Esophagus mucosa (tissue), 1 donor: ENCODE data around the gene SLC25A44. TPM values are rescaled to one million over a fixed set of nuclear protein-coding genes. Genes with fewer than 3 reads are reported as not detected.
"Not testable (repeated sequence)": the region's sequence is repeated elsewhere in the genome, so short reads cannot be mapped to it uniquely, and the experiment has no call there.

Experiments
- ATAC-seq: fragments of 200-7000 bp; cut with Tn5 transposase; one replicate; pipeline ENCODE4 v1.9.1; 2020
- total RNA-seq: library from RNA; stranded (reverse); gene quantifications from one replicate; pipeline ENCODE4 v1.2.4, GENCODE V29; 2023
- donor health status: DM: yes; HTN: yes; CAD: no.

SLC25A44 gene
- total RNA-seq, 1 donor from 2014 or later, result 12.7 TPM

- ATAC-seq, result no peak
Measured at GRCh38 chr1:156211243-156211642, 17.3 kb downstream of the SLC25A44 start.

GRCh38 chr1:156212130-156212529 lies 18.2 kb downstream of the SLC25A44 start:
- no peak for ATAC-seq

- peak; percentile 94 for ATAC-seq
Measured at GRCh38 chr1:156212833-156213643, 19.1 kb downstream of the SLC25A44 start, which contains the start of gene PMF1. Gene PMF1 (plus strand): TSS chr1:156213007. CDS start chr1:156213016, 9 bp downstream.

DNA sequence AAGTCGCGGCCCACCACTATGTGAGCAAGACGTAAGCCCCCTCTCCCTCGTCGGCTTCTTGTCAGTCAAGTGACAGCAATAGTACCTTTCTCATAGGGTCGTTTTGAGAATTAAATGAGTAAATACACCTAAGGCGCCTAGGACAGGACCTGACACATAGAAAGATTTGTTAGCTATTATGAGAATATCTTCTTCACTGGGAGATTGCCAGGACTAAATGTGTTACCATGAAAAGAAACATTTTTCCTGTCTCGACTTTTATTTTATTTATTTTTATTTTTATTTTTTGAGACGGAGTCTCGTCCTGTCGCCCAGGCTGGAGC lies 19.7 kb downstream of the SLC25A44 start:
- no peak for ATAC-seq

DNA sequence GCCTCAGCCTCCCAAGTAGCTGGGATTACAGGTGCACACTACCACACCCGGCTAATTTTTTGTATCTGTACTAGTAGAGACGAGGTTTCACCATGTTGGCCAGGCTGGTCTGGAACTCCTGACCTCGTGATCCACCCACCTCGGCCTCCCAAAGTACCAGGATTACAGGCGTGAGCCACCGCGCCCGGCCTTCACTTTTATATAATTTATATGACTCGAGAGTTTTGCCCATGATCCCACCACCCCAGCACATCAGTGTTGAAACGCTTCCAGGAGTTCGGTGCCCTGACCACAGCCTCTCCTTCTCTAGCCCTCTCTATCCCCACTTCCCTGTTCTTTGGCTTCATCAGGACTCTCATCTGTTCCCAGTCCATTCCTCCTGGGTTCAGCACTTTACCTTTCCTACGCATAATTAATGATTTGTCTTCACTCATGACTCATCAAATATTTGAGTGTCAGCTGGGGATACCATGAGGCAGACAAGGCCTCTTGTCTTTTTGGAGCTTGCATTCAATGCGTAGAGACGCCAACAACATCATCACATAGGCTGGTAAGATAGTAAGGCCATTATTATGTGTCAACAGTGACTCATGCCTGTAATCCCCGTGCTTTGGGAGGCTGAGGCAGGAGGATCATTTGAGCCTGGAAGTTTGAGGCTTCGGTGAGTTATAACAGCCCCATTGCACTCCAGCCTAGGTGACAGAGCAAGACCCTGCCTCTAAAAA lies 20.3 kb downstream of the SLC25A44 start:
- ATAC-seq, result peak; percentile 67

- ATAC-seq, result not testable (repeated sequence)
Measured at GRCh38 chr1:156216361-156217086, 22.6 kb downstream of the SLC25A44 start.

- ATAC-seq, result peak; percentile 23
Measured at GRCh38 chr1:156217871-156218270, 24.0 kb downstream of the SLC25A44 start.

- no peak for ATAC-seq
Measured at GRCh38 chr1:156220226-156220625, 26.3 kb downstream of the SLC25A44 start.

- ATAC-seq, result no peak
Measured at GRCh38 chr1:156221986-156222692, 28.2 kb downstream of the SLC25A44 start.

DNA sequence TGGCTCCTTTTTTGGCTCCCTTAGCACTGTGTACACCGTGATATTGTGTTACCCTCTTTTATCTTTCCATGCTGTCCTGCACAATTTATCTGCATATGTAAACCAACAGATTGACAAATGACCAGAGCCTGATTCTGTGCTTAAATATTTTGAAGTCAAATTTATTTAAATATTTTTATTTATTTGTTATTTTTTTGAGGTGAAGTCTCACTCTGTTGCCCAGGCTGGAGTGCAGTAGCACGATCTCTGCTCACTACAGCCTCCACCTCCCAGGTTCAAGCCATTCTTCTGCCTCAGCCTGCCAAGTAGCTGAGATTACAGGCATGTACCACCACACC lies 31.7 kb downstream of the SLC25A44 start:
- ATAC-seq, result no peak

- no peak for ATAC-seq
Measured at GRCh38 chr1:156226116-156226538, 32.2 kb downstream of the SLC25A44 start.

- no peak for ATAC-seq
Measured at GRCh38 chr1:156226782-156227181, 32.9 kb downstream of the SLC25A44 start.

- peak; percentile 29 for ATAC-seq
Measured at GRCh38 chr1:156228501-156228900, 34.6 kb downstream of the SLC25A44 start.

GRCh38 chr1:156229809-156230472 lies 36.0 kb downstream of the SLC25A44 start:
- no peak for ATAC-seq

- no peak for ATAC-seq
Measured at GRCh38 chr1:156230473-156230837, 36.6 kb downstream of the SLC25A44 start.

DNA sequence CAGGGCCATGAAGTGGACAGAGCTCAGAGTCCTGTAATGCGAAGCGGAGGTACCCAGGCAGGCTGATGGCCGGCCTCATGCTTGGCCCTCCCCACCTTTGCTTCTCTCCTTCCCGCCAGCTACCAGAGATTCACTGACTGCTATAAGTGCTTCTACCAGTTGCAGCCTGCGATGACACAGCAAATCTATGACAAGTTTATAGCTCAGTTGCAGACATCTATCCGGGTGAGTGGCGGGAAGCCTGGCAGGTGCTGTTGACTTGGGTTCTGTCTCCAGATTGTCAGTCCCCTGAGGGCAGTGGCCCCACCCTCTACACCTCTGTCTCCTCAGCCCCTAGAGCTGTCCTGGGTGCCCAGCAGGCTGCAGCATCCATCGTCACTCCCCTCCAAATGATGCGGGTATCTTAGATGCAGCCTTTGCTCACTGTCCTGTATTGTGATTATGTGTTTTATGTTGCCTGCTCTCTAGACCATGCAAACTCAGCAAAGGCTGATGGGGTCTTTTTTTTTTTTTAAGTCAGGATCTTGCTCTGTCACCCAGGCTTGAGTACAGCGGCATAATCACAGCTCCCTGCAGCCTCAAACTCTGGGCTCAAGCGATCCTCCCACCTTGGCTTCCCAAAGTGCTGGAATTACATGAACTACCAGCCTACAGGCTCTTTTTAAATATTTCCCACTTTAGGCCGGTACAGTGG lies 38.4 kb downstream of the SLC25A44 start:
- ATAC-seq, result peak; percentile 11

GRCh38 chr1:156233426-156234127 lies 39.7 kb downstream of the SLC25A44 start:
- ATAC-seq, result no peak

DNA sequence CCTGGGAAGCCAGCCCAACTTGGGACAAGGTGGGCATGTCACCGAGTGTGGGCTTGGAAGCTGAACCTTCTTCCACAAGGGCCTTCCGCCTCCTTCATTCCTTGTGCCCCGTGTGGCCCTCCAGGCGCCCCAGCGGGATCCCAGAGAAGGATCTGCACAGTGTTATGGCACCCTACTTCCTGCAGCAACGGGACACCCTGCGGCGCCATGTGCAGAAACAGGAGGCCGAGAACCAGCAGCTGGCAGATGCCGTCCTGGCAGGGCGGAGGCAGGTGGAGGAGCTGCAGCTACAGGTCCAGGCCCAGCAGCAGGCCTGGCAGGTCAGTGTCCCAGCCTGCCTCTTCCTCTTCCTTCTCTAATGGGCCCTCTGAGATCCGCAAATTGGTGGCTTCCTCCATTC lies 42.3 kb downstream of the SLC25A44 start:
- ATAC-seq, result peak; percentile 48

GRCh38 chr1:156238248-156238647 lies 44.3 kb downstream of the SLC25A44 start:
- ATAC-seq, result no peak

- peak; percentile 69 for ATAC-seq
Measured at GRCh38 chr1:156241311-156241811, 47.5 kb downstream of the SLC25A44 start.

DNA sequence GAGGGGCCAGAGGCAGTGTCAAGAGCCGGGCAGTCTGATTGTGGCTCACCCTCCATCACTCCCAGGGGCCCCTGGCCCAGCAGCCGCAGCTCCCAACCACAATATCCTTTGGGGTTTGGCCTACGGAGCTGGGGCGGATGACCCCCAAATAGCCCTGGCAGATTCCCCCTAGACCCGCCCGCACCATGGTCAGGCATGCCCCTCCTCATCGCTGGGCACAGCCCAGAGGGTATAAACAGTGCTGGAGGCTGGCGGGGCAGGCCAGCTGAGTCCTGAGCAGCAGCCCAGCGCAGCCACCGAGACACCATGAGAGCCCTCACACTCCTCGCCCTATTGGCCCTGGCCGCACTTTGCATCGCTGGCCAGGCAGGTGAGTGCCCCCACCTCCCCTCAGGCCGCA lies 48.0 kb downstream of the SLC25A44 start, which contains the start of gene BGLAP:
BGLAP (plus strand) TSS at position 259 of the 400 bp plus-strand sequence; CDS start at position 307, 48 bp downstream.
- no peak for ATAC-seq
